ENCODE results near the gene TMEM240. TPM values are rescaled to one million over a fixed set of nuclear protein-coding genes. Genes with fewer than 3 reads are reported as not detected.
"Not testable (repeated sequence)": the region's sequence is repeated elsewhere in the genome, so short reads cannot be mapped to it uniquely, and the experiment has no call there.

TMEM240 gene
- total RNA-seq, 4 donors from 2014 or later: 1.0 to 1.7 (median 1.1) TPM; not detected in 1

GRCh38 chr1:1489231-1489630 lies 51.2 kb downstream of the TMEM240 start:
- Histone ChIP-seq H3K9me3 (no peaks in the 10 kb centered on the region), H3K27me3 (no peaks in the 10 kb centered on the region), H3K4me1 (no peaks in the 10 kb centered on the region), H3K27ac (no peak overlapping the region), H3K4me3 (no peak overlapping the region), H3K36me3 (peaks cover 93% of the 10 kb centered on the region)
- TF ChIP-seq EP300 (IDR thresholded peaks at IDR 0.05) (no peak), POLR2AphosphoS5 (IDR thresholded peaks at IDR 0.05) (no peak), POLR2A (IDR thresholded peaks at IDR 0.05) (no peak), CTCF (IDR thresholded peaks at IDR 0.05) (no peak)
- WGBS: 100% methylated on average over 1 of the region's 16 CpGs
- DNase-seq (ENCODE audit: low spot score in 2 of 2): no peak

- Histone ChIP-seq H3K9me3 (no peaks in the 10 kb centered on the region), H3K4me1 (no peaks in the 10 kb centered on the region), H3K4me3 (no peak overlapping the region), H3K27ac (no peak overlapping the region), H3K36me3 (peaks cover 93% of the 10 kb centered on the region), H3K27me3 (no peaks in the 10 kb centered on the region)
- WGBS: 98% methylated on average over 14 of the region's 18 CpGs
- TF ChIP-seq POLR2A (IDR thresholded peaks at IDR 0.05): no peak
- DNase-seq (ENCODE audit: low spot score in 2 of 2): no peak
These were observed 52.7 kb downstream of the TMEM240 start for GRCh38 chr1:1487701-1488100.

- WGBS: 99% methylated on average over 12 of the region's 31 CpGs
- not testable (repeated sequence) for H3K27me3 ChIP-seq; H3K4me3 ChIP-seq; H3K27ac ChIP-seq; DNase-seq (ENCODE audit: low spot score in 2 of 2); H3K4me1 ChIP-seq; H3K9me3 ChIP-seq
- peaks cover 87% of the 10 kb centered on the region for H3K36me3 ChIP-seq
These were observed 54.6 kb downstream of the TMEM240 start for GRCh38 chr1:1485755-1486317.

GRCh38 chr1:1484976-1485750 lies 55.3 kb downstream of the TMEM240 start:
- H3K27me3 ChIP-seq; H3K9me3 ChIP-seq; H3K27ac ChIP-seq; H3K4me1 ChIP-seq; H3K4me3 ChIP-seq; DNase-seq (ENCODE audit: low spot score in 2 of 2): not testable (repeated sequence)
- peaks cover 87% of the 10 kb centered on the region for H3K36me3 ChIP-seq
- WGBS: 90% methylated on average over 16 of the region's 46 CpGs

Other genes with a start within 250 kb of the TMEM240 start
- 100 to 1,000 TPM; 112 to 309 (median 148) TPM for gene ACAP3, start 232.7 kb downstream of the TMEM240 start, total RNA-seq
- 10 to 100 TPM; 16.9 to 56.4 (median 36.4) TPM for gene PUSL1, start 232.0 kb downstream of the TMEM240 start, total RNA-seq
- 100 to 1,000 TPM; 105 to 242 (median 151) TPM for gene INTS11, start 216.0 kb downstream of the TMEM240 start, total RNA-seq
- gene CPTP, start 215.8 kb downstream of the TMEM240 start, total RNA-seq: 10 to 100 TPM; 32.5 to 60.4 (median 54.3) TPM
- 1 to 10 TPM in 1 of 4 donors, under 1 TPM in 3; 0.56 to 1.8 (median 0.82) TPM for gene TAS1R3, start 209.3 kb downstream of the TMEM240 start, total RNA-seq
- gene DVL1, start 191.2 kb downstream of the TMEM240 start, total RNA-seq: 100 to 1,000 TPM in 3 of 4 donors, 10 to 100 TPM in 1; 99.4 to 151 (median 106) TPM
- gene MXRA8, start 182.1 kb downstream of the TMEM240 start, total RNA-seq: 10 to 100 TPM; 18.6 to 43.5 (median 21.9) TPM
- 100 to 1,000 TPM in 1 of 4 donors, 10 to 100 TPM in 3; 55.8 to 106 (median 86.1) TPM for gene AURKAIP1, start 165.4 kb downstream of the TMEM240 start, total RNA-seq
- gene CCNL2, start 141.3 kb downstream of the TMEM240 start, total RNA-seq: 100 to 1,000 TPM; 136 to 599 (median 160) TPM
- 100 to 1,000 TPM in 3 of 4 donors, 10 to 100 TPM in 1; 93.6 to 119 (median 109) TPM for gene MRPL20, start 133.3 kb downstream of the TMEM240 start, total RNA-seq
- 10 to 100 TPM in 1 of 4 donors, 1 to 10 TPM in 3; 2.8 to 10.3 (median 5.9) TPM for gene ANKRD65, start 119.3 kb downstream of the TMEM240 start, total RNA-seq
- 10 to 100 TPM; 14.5 to 27.6 (median 19.8) TPM for gene VWA1, start 104.9 kb downstream of the TMEM240 start, total RNA-seq
- 1 to 10 TPM in 2 of 4 donors, under 1 TPM in 2; 0.32 to 4.2 (median 1.2) TPM for gene ATAD3C, start 90.9 kb downstream of the TMEM240 start, total RNA-seq
- 10 to 100 TPM; 18.5 to 71.9 (median 23.7) TPM for gene ATAD3B, start 68.9 kb downstream of the TMEM240 start, total RNA-seq
- 10 to 100 TPM; 15.0 to 23.2 (median 19.7) TPM for gene ATAD3A, start 28.5 kb downstream of the TMEM240 start, total RNA-seq
- 100 to 1,000 TPM; 102 to 115 (median 109) TPM for gene SSU72, start 34.2 kb upstream of the TMEM240 start, total RNA-seq
- gene FNDC10, start 59.5 kb upstream of the TMEM240 start, total RNA-seq: 10 to 100 TPM in 3 of 4 donors, 1 to 10 TPM in 1; 9.0 to 26.2 (median 24.5) TPM
- 100 to 1,000 TPM; 131 to 212 (median 154) TPM for gene MIB2, start 74.9 kb upstream of the TMEM240 start, total RNA-seq
- gene MMP23B, start 91.5 kb upstream of the TMEM240 start, total RNA-seq: 1 to 10 TPM; 1.7 to 3.1 (median 2.9) TPM
- gene CDK11B, start 118.4 kb upstream of the TMEM240 start, total RNA-seq: 10 to 100 TPM; 18.1 to 28.6 (median 23.3) TPM
- 10 to 100 TPM; 34.0 to 59.9 (median 48.8) TPM for gene SLC35E2B, start 152.2 kb upstream of the TMEM240 start, total RNA-seq
- 100 to 1,000 TPM in 1 of 4 donors, 10 to 100 TPM in 3; 23.6 to 136 (median 53.4) TPM for gene CDK11A, start 183.7 kb upstream of the TMEM240 start, total RNA-seq
- gene NADK, start 237.8 kb upstream of the TMEM240 start, total RNA-seq: 10 to 100 TPM; 55.5 to 78.3 (median 64.1) TPM